AG04450 (cell line): ENCODE data around the gene GALK2. TPM values are rescaled to one million over a fixed set of nuclear protein-coding genes. Genes with fewer than 3 reads are reported as not detected.

Experiments used
- CTCF ChIA-PET: fragments of 300-600, 350-600 bp; formaldehyde crosslinking; extraction: SDS; loops from one replicate; lab custom pipeline; 2022; ENCODE audit warnings: antibody characterized with exemption, inconsistent platforms; lab: Charles Lee
- POLR2A ChIA-PET: fragments of 350-600 bp; formaldehyde crosslinking; extraction: SDS; loops from one replicate; lab custom pipeline; 2021; ENCODE audit warnings: antibody characterized with exemption, inconsistent platforms; lab: Yijun Ruan, JAX
- DNase-seq: peaks from one replicate; pipeline ENCODE4 v3.0.0-alpha.2; 2011; ENCODE audit warnings: low read depth, low spot score
- H3K27ac ChIP-seq: one replicate; pipeline ENCODE4 v1.5.1; 2012; ENCODE audit warnings: low read depth, low read length, control low read depth
- H3K27me3 ChIP-seq: one replicate; pipeline ENCODE4 v1.6.0; 2012; ENCODE audit warnings: low read length; ENCODE audit not compliant: control insufficient read depth, insufficient read depth
- H3K4me3 ChIP-seq: 2 replicates; pipeline ENCODE4 v1.5.1; 2011; ENCODE audit warnings: mild to moderate bottlenecking, low read depth, low read length, control low read depth
- H3K9me3 ChIP-seq: 2 replicates; pipeline ENCODE4 v1.5.1; 2012; ENCODE audit warnings: low read length; ENCODE audit not compliant: control insufficient read depth, insufficient read depth
- polyA plus RNA-seq: library from polyadenylated mRNA; depleted of rRNA; stranded (reverse); fragments of >200 nt; gene quantifications from 2 replicates; pipeline ENCODE4 v1.2.3, GENCODE V29; 2011
- TF ChIP-seq, protein P1 (sequence below): IDR thresholded peaks from 2 replicates; pipeline ENCODE4 v1.5.1; 2011; ENCODE audit warnings: low read depth, low read length, control low read depth, inconsistent platforms

GALK2 gene
- polyA plus RNA-seq, 1 experiment: 32.2 TPM

DNA sequence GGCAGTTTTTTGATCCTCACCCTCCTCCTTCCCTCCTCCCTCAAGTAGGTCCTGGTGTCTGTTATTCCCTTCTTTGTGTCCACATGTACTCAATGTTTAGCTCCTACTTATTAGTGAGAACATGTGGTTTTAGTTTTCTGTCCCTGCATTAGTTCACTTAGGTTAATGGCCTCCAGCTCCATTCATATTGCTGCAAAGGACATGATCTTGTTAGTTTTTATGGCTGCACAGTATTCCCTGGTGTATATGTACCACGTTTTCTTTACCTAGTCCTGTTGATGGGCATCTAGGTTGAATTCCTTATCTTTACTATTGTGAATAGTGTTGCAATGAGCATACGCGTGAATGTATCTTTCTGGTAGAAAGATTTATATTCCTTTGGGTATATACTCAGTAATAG lies 191.3 kb downstream of the GALK2 start:
- Histone ChIP-seq H3K9me3 (no peaks in the 10 kb centered on the region), H3K4me3 (no peak overlapping the region), H3K27ac (no peak overlapping the region), H3K27me3 (no peaks in the 10 kb centered on the region)
- POLR2A ChIA-PET: no interaction called here
- TF ChIP-seq, protein P1, sequence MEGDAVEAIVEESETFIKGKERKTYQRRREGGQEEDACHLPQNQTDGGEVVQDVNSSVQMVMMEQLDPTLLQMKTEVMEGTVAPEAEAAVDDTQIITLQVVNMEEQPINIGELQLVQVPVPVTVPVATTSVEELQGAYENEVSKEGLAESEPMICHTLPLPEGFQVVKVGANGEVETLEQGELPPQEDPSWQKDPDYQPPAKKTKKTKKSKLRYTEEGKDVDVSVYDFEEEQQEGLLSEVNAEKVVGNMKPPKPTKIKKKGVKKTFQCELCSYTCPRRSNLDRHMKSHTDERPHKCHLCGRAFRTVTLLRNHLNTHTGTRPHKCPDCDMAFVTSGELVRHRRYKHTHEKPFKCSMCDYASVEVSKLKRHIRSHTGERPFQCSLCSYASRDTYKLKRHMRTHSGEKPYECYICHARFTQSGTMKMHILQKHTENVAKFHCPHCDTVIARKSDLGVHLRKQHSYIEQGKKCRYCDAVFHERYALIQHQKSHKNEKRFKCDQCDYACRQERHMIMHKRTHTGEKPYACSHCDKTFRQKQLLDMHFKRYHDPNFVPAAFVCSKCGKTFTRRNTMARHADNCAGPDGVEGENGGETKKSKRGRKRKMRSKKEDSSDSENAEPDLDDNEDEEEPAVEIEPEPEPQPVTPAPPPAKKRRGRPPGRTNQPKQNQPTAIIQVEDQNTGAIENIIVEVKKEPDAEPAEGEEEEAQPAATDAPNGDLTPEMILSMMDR: no peak
- no peak for DNase-seq
- CTCF ChIA-PET: interaction anchor here (0.5 to 0.6 kb wide), 2 partner anchors 85 to 772 kb away, joined by 3 to 6 read pairs; no protein-coding TSS in a partner anchor

DNA sequence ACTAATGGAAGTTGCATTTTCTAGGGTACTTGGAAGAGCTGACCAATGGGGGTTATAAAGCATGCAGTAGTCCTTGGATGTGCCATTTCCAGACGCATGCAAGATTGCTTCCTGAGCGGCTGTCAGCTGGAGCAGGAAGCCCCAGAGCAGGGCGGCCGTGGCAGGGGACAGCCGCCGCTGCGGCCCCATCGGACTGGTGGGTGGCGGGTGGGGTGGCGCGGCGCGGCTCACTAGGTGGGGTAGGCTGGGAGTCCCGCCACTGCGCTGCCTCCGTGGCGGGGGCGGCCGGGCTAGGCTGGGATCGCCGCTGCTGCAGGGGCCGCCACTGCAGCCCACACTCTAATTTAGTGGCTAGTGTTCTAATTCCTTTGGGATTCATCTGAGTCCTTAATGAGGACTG lies 196.4 kb downstream of the GALK2 start:
- Histone ChIP-seq H3K4me3 (no peak overlapping the region), H3K27ac (no peak overlapping the region), H3K9me3 (no peaks in the 10 kb centered on the region), H3K27me3 (no peaks in the 10 kb centered on the region)
- TF ChIP-seq, protein P1: no peak
- POLR2A ChIA-PET: no interaction called here
- DNase-seq: no peak
- CTCF ChIA-PET: interaction anchor here (1.4 kb wide), 1 partner anchor 130 kb away, joined by 3 read pairs; no protein-coding TSS in a partner anchor

GRCh38 chr15:49370782-49371181 lies 200.7 kb downstream of the GALK2 start:
- POLR2A ChIA-PET: no interaction called here
- no peaks in the 10 kb centered on the region for H3K9me3 ChIP-seq
- H3K4me3 ChIP-seq: no peak overlapping the region
- DNase-seq: no peak
- CTCF ChIA-PET: interaction anchor here (1.4 to 1.7 kb wide), 2 partner anchors 51 to 52 kb away, joined by 3 to 5 read pairs; partner anchors contain the start of gene FGF7
- H3K27ac ChIP-seq: no peak overlapping the region
- TF ChIP-seq, protein P1: peak; percentile 34
- no peaks in the 10 kb centered on the region for H3K27me3 ChIP-seq

GRCh38 chr15:49372366-49372765 lies 202.3 kb downstream of the GALK2 start:
- Histone ChIP-seq H3K9me3 (no peaks in the 10 kb centered on the region), H3K4me3 (no peak overlapping the region), H3K27ac (no peak overlapping the region), H3K27me3 (no peaks in the 10 kb centered on the region)
- TF ChIP-seq, protein P1: no peak
- ChIA-PET POLR2A (no interaction called here), CTCF (interaction anchor here (2.0 kb wide), 1 partner anchor 773 kb away, joined by 4 read pairs; no protein-coding TSS in a partner anchor)
- DNase-seq: no peak

GRCh38 chr15:49379996-49380395 lies 209.9 kb downstream of the GALK2 start:
- H3K27ac ChIP-seq: no peak overlapping the region
- POLR2A ChIA-PET: no interaction called here
- DNase-seq: no peak
- H3K27me3 ChIP-seq: no peaks in the 10 kb centered on the region
- no peaks in the 10 kb centered on the region for H3K9me3 ChIP-seq
- TF ChIP-seq, protein P1: no peak
- H3K4me3 ChIP-seq: no peak overlapping the region
- CTCF ChIA-PET: no interaction called here
